Gastroesophageal sphincter (tissue), 4 donors: ENCODE measurements around the gene PIAS4. TPM values are rescaled to one million over a fixed set of nuclear protein-coding genes. Genes with fewer than 3 reads are reported as not detected.

Experiments
- ATAC-seq: fragments of 150-250 bp; one replicate; pipeline ENCODE4 v1.9.1; 2016; ENCODE audit warnings: mild to moderate bottlenecking, moderate library complexity
- H3K27ac ChIP-seq, 4 donors: fragments of 200-600 bp; sonication (generic) in 3 of 4; 1 replicate in 3 of 4; 2 replicates in 1 of 4; pipeline ENCODE4 v1.5.1; 2016 to 2019
- H3K27me3 ChIP-seq: fragments of 200-600 bp; sonication (generic); one replicate; pipeline ENCODE4 v1.5.1; 2019
- H3K36me3 ChIP-seq, 2 donors: fragments of 200-600 bp; sonication (generic); one replicate each; pipeline ENCODE4 v1.5.1; 2019; ENCODE audit warnings: control low read depth in 1 of 2
- H3K4me1 ChIP-seq, 3 donors: fragments of 200-600 bp; sonication (generic); 1 replicate in 2 of 3; 2 replicates in 1 of 3; pipeline ENCODE4 v1.5.1; 2016 to 2019; ENCODE audit warnings: control low read depth in 2 of 3
- H3K4me3 ChIP-seq, 2 donors: fragments of 200-600 bp; sonication (generic); one replicate each; pipeline ENCODE4 v1.5.1; 2019; ENCODE audit warnings: mild to moderate bottlenecking in 1 of 2, moderate library complexity in 1 of 2
- H3K9me3 ChIP-seq, 3 donors: fragments of 200-600 bp; sonication (generic); one replicate each; pipeline ENCODE4 v1.5.1; 2017 to 2019; ENCODE audit warnings: control low read depth in 2 of 3
- CTCF ChIP-seq, 4 experiments: fragments of 200-600 bp in 2 of 4; fragments of 450-650 bp in 2 of 4; sonication (generic) in 1 of 4; IDR thresholded peaks; one replicate each; pipeline ENCODE4 v1.5.1; 2017 to 2019; ENCODE audit warnings: antibody characterized with exemption in 4 of 4, mild to moderate bottlenecking in 2 of 4, moderate library complexity in 2 of 4
- EP300 ChIP-seq: sonication (generic); formaldehyde crosslinking; IDR thresholded peaks from one replicate; pipeline ENCODE4 v1.6.1; 2017; ENCODE audit warnings: antibody characterized with exemption, mild to moderate bottlenecking
- POLR2A ChIP-seq, 2 donors: fragments of 450-650 bp; IDR thresholded peaks; one replicate each; pipeline ENCODE4 v1.6.1; 2017; ENCODE audit warnings: antibody characterized with exemption in 2 of 2, mild to moderate bottlenecking in 2 of 2, moderate library complexity in 1 of 2
- POLR2AphosphoS5 ChIP-seq: sonication (generic); formaldehyde crosslinking; IDR thresholded peaks from one replicate; pipeline ENCODE4 v1.6.1; 2017; ENCODE audit warnings: antibody characterized with exemption
- WGBS, 2 donors: methylation state at CpG; one replicate each; pipeline ENCODE4 v1.1.5; 2018; ENCODE audit warnings: low coverage in 1 of 2; 5-methylcytosine and 5-hydroxymethylcytosine counted together
- total RNA-seq, 4 donors: library from RNA; depleted of rRNA; stranded (reverse); fragments of >200 nt; gene quantifications; one replicate each; pipeline ENCODE4 v1.1.0, GENCODE V29; 2016

Gene PIAS4
- total RNA-seq, 4 donors from 2014 or later, result 15.3 to 26.4 (median 16.8) TPM

GRCh38 chr19:4065430-4066175 is 58.1 kb downstream of the PIAS4 start:
- Histone ChIP-seq H3K9me3 (no peaks in the 10 kb centered on the region), H3K4me1 (peaks cover 0 to 62% (median 35%) of the 10 kb centered on the region in 3 donors), H3K4me3 (peak overlapping the region; percentile 72 to 98), H3K27me3 (no peaks in the 10 kb centered on the region), H3K36me3 (peaks cover 0 to 14% of the 10 kb centered on the region in 2 donors), H3K27ac (peak overlapping the region; percentile 93 to 99 (median 98))
- TF ChIP-seq POLR2AphosphoS5 (peak; percentile 25), EP300 (no peak), CTCF (IDR thresholded peaks at IDR 0.05) (peak in 2 of 4 experiments; percentile 3 to 32)
- ATAC-seq, result peak; percentile 89
- WGBS, 2 donors, result 0% methylated on average over 1 of the region's 98 CpGs; no CpG with 5 or more reads in 1 of the 2 donors

GRCh38 chr19:4066176-4066606 is 58.7 kb downstream of the PIAS4 start:
- peak overlapping the region; percentile 93 to 98 (median 96) for H3K27ac ChIP-seq
- no peak for TF ChIP-seq POLR2A (IDR thresholded peaks at IDR 0.05)
- no peak for ATAC-seq

GRCh38 chr19:4066682-4067395 is 59.3 kb downstream of the PIAS4 start, which contains the start of gene ZBTB7A:
Gene ZBTB7A, minus strand, starts transcription at chr19:4066899. Its CDS starts 11,667 bp downstream, at chr19:4055232.
- Histone ChIP-seq H3K4me1 (peaks cover 0 to 50% (median 24%) of the 10 kb centered on the region in 3 donors), H3K36me3 (peaks cover 0 to 14% of the 10 kb centered on the region in 2 donors), H3K9me3 (no peaks in the 10 kb centered on the region), H3K27me3 (no peaks in the 10 kb centered on the region), H3K4me3 (peak within 1 kb of the TSS; percentile 72 to 98), H3K27ac (peak within 1 kb of the TSS; percentile 93 to 99 (median 98))
- no CpG with 5 or more reads among the region's 85 CpGs for WGBS, 2 donors
- TF ChIP-seq EP300 (no peak), CTCF (IDR thresholded peaks at IDR 0.05) (peak in 2 of 4 experiments; percentile 3 to 8), POLR2A (IDR thresholded peaks at IDR 0.05) (peak; percentile 22 to 34), POLR2AphosphoS5 (peak; percentile 41)
- ATAC-seq, result peak; percentile 55

More at GRCh38 chr19:4066176-4066606, 58.7 kb downstream of the PIAS4 start:
- Histone ChIP-seq H3K27me3 (no peaks in the 10 kb centered on the region), H3K9me3 (no peaks in the 10 kb centered on the region), H3K4me1 (peaks cover 0 to 56% (median 30%) of the 10 kb centered on the region in 3 donors), H3K36me3 (peaks cover 0 to 14% of the 10 kb centered on the region in 2 donors), H3K4me3 (peak overlapping the region; percentile 72 to 98)
- no CpG with 5 or more reads among the region's 31 CpGs for WGBS, 2 donors

DNA sequence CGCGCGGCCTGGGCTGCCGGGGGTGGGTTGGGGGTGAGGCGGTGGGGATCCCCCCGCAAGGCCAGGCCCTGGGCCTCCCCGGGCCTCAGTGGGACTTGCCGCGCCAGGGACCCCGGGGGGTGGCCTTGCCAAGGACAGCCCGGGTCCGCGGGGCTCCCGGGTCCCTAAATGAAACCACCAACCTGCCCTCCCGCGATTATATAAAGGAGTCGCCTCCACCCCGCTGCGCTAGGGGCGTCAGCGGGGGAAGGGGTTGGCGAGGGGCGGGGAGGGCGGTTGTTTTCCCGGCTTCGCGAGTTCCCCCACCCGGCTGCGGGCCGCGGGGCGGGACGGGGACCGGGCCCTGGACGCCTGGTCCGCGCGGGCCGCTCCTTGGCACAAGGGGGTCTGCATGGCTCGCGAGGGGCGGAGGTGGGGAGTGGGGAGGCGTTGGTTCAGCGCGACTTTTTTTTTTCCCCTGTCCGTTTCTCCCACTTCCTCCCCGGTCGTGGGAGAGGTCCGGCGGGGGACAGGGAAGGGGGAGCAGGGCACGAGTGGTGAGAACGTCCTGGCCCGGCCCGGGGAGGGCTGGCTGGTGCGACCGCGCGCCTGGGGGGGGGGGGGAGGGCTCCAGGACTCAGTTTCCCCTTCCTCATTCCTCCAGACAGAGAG is 60.0 kb downstream of the PIAS4 start:
- peak overlapping the region; percentile 72 to 98 for H3K4me3 ChIP-seq
- H3K27me3 ChIP-seq, result no peaks in the 10 kb centered on the region
- WGBS, 2 donors, result 0% methylated on average over 6 to 18 of the region's 58 CpGs
- H3K36me3 ChIP-seq, result peaks cover 0 to 11% of the 10 kb centered on the region in 2 donors
- TF ChIP-seq POLR2A (IDR thresholded peaks at IDR 0.05) (peak in 1 of 2 donors; percentile 39), CTCF (IDR thresholded peaks at IDR 0.05) (peak in 1 of 4 experiments; percentile 12), EP300 (no peak), POLR2AphosphoS5 (peak; percentile 18)
- ATAC-seq, result no peak
- peaks cover 0 to 43% (median 17%) of the 10 kb centered on the region in 3 donors for H3K4me1 ChIP-seq
- peak overlapping the region; percentile 93 to 98 (median 96) for H3K27ac ChIP-seq
- no peaks in the 10 kb centered on the region for H3K9me3 ChIP-seq
